Measurements from ENCODE around the gene WDR72.

DNA sequence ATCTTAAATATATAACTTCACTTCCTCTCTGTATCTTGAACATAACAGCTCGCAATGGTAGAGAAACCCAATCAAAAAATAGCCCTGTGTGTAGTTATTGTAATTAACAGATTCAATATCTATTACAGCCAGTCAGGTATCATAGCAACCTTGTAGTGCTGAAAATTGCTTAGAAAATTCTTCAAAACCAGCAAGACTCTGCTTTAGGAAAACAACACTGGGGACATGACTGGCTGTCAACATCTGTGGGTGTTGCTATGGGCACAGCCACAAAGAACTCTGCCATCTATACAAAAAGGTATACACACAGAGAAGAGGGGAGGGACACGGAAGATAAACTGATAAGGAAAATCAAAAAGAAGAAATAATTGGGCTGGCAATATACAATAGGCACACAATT lies 101.2 kb downstream of the WDR72 start:
- TF ChIP-seq, protein P1, sequence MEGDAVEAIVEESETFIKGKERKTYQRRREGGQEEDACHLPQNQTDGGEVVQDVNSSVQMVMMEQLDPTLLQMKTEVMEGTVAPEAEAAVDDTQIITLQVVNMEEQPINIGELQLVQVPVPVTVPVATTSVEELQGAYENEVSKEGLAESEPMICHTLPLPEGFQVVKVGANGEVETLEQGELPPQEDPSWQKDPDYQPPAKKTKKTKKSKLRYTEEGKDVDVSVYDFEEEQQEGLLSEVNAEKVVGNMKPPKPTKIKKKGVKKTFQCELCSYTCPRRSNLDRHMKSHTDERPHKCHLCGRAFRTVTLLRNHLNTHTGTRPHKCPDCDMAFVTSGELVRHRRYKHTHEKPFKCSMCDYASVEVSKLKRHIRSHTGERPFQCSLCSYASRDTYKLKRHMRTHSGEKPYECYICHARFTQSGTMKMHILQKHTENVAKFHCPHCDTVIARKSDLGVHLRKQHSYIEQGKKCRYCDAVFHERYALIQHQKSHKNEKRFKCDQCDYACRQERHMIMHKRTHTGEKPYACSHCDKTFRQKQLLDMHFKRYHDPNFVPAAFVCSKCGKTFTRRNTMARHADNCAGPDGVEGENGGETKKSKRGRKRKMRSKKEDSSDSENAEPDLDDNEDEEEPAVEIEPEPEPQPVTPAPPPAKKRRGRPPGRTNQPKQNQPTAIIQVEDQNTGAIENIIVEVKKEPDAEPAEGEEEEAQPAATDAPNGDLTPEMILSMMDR (IDR thresholded peaks at IDR 0.05), result no peak
- no peak for TF ChIP-seq EZH2 (IDR thresholded peaks at IDR 0.05; ENCODE audit: borderline replicate concordance, insufficient read depth, low read depth, low read length, poor library complexity, severe bottlenecking)

Data from B cell (primary cell).